Fibroblast of villous mesenchyme (primary cell): ENCODE measurements around the gene NKAIN2. TPM values are rescaled to one million over a fixed set of nuclear protein-coding genes. Genes with fewer than 3 reads are reported as not detected.
"Not testable (repeated sequence)": the region's sequence is repeated elsewhere in the genome, so short reads cannot be mapped to it uniquely, and the experiment has no call there.

ENCODE experiments used
- DNase-seq: peaks from one replicate; pipeline ENCODE4 v3.0.0-alpha.2; 2010; ENCODE audit warnings: low read depth
- H3K4me3 ChIP-seq: 2 replicates; pipeline ENCODE4 v1.5.1; 2011; ENCODE audit warnings: low read depth, mild to moderate bottlenecking, low read length
- total RNA-seq: library from RNA; depleted of rRNA; stranded (reverse); fragments of >200 nt; gene quantifications from 2 replicates; pipeline ENCODE4 v1.2.3, GENCODE V29; 2012
- TF ChIP-seq, protein P1 (sequence below): IDR thresholded peaks from 2 replicates; pipeline ENCODE4 v1.5.1; 2012; ENCODE audit warnings: low read depth, mild to moderate bottlenecking, low read length; ENCODE audit not compliant: insufficient read depth

The NKAIN2 gene
- total RNA-seq, 1 donor, result not detected

DNA sequence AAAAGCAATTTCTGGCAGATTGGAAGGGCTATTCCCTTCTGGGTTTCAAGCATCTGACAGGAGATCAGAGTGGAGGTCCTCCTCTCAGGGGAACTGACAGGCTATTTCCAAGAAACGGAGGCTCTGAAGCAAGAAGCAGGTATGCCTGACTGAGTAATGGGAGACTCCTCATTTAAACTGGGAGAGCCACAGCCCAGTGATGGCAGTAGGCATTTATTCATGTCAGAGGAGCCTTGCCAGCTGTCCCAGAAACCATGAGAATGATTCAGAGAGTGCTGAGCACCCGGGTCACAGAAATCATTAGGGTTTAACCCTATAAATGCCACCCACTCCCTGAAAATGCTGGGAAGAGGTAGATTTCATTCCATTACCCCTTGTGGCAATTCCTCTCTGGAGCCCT lies 911.1 kb downstream of the NKAIN2 start:
- no peak for DNase-seq
- H3K4me3 ChIP-seq, result no peak overlapping the region
- TF ChIP-seq, protein P1, sequence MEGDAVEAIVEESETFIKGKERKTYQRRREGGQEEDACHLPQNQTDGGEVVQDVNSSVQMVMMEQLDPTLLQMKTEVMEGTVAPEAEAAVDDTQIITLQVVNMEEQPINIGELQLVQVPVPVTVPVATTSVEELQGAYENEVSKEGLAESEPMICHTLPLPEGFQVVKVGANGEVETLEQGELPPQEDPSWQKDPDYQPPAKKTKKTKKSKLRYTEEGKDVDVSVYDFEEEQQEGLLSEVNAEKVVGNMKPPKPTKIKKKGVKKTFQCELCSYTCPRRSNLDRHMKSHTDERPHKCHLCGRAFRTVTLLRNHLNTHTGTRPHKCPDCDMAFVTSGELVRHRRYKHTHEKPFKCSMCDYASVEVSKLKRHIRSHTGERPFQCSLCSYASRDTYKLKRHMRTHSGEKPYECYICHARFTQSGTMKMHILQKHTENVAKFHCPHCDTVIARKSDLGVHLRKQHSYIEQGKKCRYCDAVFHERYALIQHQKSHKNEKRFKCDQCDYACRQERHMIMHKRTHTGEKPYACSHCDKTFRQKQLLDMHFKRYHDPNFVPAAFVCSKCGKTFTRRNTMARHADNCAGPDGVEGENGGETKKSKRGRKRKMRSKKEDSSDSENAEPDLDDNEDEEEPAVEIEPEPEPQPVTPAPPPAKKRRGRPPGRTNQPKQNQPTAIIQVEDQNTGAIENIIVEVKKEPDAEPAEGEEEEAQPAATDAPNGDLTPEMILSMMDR, result no peak

DNA sequence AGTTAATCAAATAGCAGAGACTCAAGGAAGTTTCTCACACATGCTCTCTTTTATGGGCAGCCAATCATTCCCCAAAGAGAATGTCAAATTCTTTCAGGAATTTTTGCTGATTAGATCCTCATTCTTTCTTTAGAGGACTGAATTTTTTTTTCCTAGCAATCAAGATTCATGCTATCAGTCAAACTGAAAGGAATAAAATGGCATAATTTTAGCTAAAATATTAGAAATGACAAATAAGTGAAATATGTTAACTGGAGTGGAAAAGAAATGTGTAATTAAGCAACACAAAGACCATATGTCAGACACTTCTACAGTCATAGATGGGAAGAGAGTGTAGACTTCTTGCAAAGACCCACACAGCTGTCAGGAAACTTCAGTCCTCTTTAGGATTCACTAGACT lies 916.2 kb downstream of the NKAIN2 start:
- no peak for DNase-seq
- TF ChIP-seq, protein P1, result no peak
- H3K4me3 ChIP-seq, result no peak overlapping the region

DNA sequence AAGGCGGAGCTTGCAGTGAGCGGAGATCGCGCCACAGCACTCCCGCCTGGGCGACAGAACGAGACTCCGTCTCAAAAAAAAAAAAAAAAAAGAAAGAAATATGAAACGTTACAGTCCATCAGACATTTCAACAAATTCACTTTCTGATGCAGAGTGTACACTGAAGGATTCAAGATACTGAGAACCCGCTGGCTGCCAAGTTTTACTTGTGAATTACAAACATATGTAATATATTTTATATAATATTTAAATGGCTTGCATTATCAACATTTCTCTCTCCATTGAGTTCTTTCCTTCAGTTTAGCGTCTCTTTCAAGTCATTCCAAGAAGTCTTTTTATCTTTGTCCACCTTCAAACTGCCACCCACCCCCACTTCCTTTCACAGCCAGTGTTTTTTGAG lies 917.7 kb downstream of the NKAIN2 start:
- DNase-seq, result no peak
- no peak overlapping the region for H3K4me3 ChIP-seq
- TF ChIP-seq, protein P1, result no peak

DNA sequence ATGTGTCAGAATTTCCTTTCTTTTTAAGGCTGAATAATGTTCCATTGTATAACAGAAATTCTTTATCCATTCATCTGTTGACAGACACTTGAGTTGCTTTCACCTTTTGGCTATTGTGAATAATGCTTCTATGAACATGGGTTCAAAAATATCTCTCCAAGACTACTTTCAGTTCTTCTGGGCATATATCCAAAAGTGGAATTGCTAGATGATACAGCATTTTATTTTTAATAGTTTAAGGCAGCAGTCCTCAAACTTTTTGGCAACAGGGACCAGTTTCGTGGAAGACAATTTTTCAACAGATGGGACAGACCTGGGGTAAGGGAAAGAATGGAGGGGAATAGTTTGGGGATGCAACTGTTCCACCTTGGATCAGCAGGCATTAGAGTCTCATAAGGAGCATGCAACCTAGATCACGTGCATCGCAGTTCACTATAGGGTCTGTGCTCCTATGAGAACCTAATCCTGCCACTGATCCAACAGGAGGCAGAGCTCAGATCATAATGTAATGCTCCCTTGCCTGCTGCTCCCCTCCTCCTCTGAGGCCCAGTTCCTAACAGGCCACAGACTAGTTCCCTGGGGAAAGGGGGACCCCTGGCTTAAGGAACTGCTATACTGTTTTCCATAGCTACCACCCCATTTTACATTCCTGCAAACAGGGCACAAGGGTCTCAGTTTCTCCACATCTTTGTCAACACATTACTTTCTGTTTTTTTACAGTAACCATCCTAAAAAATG lies 918.6 kb downstream of the NKAIN2 start:
- no peak for DNase-seq
- TF ChIP-seq, protein P1, result no peak
- no peak overlapping the region for H3K4me3 ChIP-seq

DNA sequence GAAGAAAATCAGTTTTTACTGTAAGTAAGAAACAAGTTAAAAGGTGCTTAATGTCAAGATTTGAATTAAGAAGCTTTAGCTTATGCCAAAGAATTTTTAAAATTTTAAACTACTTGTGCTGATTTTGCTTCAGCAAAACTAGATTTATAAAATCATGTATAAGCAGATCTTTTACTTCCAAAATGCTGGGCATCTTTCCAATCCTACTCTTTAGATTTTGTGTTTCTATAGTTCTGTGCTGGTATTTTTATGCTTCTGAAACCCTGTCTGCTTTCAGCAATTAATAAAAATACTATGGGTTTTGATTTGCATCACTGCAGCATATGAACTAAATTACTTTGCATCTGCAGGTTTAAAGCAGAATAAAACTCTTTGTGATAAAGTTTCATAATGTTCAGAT lies 920.0 kb downstream of the NKAIN2 start:
- no peak overlapping the region for H3K4me3 ChIP-seq
- TF ChIP-seq, protein P1, result no peak
- DNase-seq, result no peak

DNA sequence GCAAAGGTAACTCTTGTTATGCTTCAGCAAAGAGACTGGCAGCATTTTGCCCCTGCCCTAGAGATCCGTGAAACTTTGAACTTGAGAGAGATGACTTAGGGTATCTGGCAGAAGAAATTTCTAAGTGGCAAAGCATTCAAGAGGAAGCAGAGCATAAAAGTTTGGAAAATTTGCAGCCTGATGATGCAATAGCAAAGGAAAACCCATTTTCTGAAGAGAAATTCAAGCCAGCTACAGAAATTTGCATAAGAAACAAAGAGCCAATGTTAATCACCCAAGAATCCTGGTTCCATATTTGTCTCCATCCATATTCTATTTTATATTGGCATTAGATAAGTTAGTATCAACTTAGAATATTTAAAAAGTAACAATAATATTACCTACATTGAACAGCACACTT lies 934.1 kb downstream of the NKAIN2 start:
- H3K4me3 ChIP-seq, DNase-seq: not testable (repeated sequence)

DNA sequence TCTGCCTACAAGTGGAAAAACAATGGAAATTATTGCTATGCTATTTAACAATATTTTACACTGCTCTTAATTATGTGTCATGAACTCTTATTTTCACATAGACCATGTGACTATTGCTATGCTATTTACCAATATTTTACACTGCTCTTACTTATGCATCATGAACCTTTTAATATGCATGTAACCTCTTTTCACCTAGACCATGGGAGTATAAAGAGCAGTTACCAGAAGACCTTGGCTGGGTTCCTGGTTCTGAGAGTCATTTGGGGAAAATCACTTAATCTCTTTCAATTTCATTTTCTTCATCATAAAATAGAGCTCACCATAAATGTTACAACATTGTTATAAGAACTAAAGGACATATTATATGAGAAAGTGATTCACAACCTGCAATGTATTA lies 934.8 kb downstream of the NKAIN2 start:
- no peak for DNase-seq
- no peak overlapping the region for H3K4me3 ChIP-seq
- TF ChIP-seq, protein P1, result no peak
